HG02798 (cell line): ENCODE results near the gene DDX39A.
A peak's percentile ranks its signal among the peaks of the same experiment; 100 is the strongest.
"Not testable (repeated sequence)": the region's sequence is repeated elsewhere in the genome, so short reads cannot be mapped to it uniquely, and the experiment has no call there.

ENCODE experiments used
- ATAC-seq: cut with Tn5 transposase; IDR thresholded peaks from one replicate; pipeline ENCODE4 v1.9.1; 2021; ENCODE audit warnings: mild to moderate bottlenecking; ENCODE audit not compliant: unreplicated experiment, poor library complexity

DDX39A gene

GRCh38 chr19:14395262-14395661 lies 23.9 kb downstream of the DDX39A start:
- no peak for ATAC-seq

- no peak for ATAC-seq
These were observed 25.0 kb downstream of the DDX39A start for GRCh38 chr19:14394167-14394566.

GRCh38 chr19:14393329-14393728 lies 25.8 kb downstream of the DDX39A start:
- no peak for ATAC-seq

- ATAC-seq, result no peak
These were observed 27.9 kb downstream of the DDX39A start for GRCh38 chr19:14391156-14391821.

- ATAC-seq, result no peak
These were observed 28.6 kb downstream of the DDX39A start for GRCh38 chr19:14390548-14390947.

GRCh38 chr19:14385492-14385891 lies 33.6 kb downstream of the DDX39A start:
- ATAC-seq, result no peak

GRCh38 chr19:14383661-14384555 lies 35.2 kb downstream of the DDX39A start:
- peak; percentile 21 for ATAC-seq

GRCh38 chr19:14381689-14382474 lies 37.3 kb downstream of the DDX39A start:
- no peak for ATAC-seq

- ATAC-seq, result no peak
These were observed 39.7 kb downstream of the DDX39A start for GRCh38 chr19:14379294-14380065.

- ATAC-seq, result no peak
These were observed 40.3 kb downstream of the DDX39A start for GRCh38 chr19:14378890-14379289.

- ATAC-seq, result no peak
These were observed 41.2 kb downstream of the DDX39A start for GRCh38 chr19:14377883-14378328.

- ATAC-seq, result no peak
These were observed 43.4 kb downstream of the DDX39A start for GRCh38 chr19:14375582-14376291.

- no peak for ATAC-seq
These were observed 44.0 kb downstream of the DDX39A start for GRCh38 chr19:14375055-14375581.

- not testable (repeated sequence) for ATAC-seq
These were observed 44.8 kb downstream of the DDX39A start for GRCh38 chr19:14374313-14374712.

GRCh38 chr19:14372384-14373077 lies 46.6 kb downstream of the DDX39A start:
- not testable (repeated sequence) for ATAC-seq

GRCh38 chr19:14371301-14371821 lies 47.8 kb downstream of the DDX39A start:
- no peak for ATAC-seq

- ATAC-seq, result no peak
These were observed 48.2 kb downstream of the DDX39A start for GRCh38 chr19:14370940-14371280.

- ATAC-seq, result no peak
These were observed 48.8 kb downstream of the DDX39A start for GRCh38 chr19:14370169-14370939.
